T-helper 17 cell (primary cell): ENCODE measurements around the gene OXA1L. TPM values are rescaled to one million over a fixed set of nuclear protein-coding genes. Genes with fewer than 3 reads are reported as not detected.
"Not testable (repeated sequence)": the region's sequence is repeated elsewhere in the genome, so short reads cannot be mapped to it uniquely, and the experiment has no call there.

Experiments
- ATAC-seq: fragments of 150-1000 bp; cut with Tn5 transposase; 2 replicates; pipeline ENCODE4 v1.10.0; 2021; ENCODE audit warnings: mild to moderate bottlenecking, moderate library complexity
- DNase-seq, 3 donors: peaks; one replicate each; pipeline versions ENCODE4 v3.0.0 to v3.0.0-alpha.2; 2020 to 2021
- H3K9me3 ChIP-seq: one replicate; pipeline ENCODE4 v1.7.0; 2013; ENCODE audit warnings: low read length, mild to moderate bottlenecking; ENCODE audit not compliant: control insufficient read depth, poor library complexity, severe bottlenecking
- H3K27ac Mint-ChIP-seq: one replicate; pipeline ENCODE4 v1.8.0; 2022; ENCODE audit warnings: mild to moderate bottlenecking, moderate library complexity, mixed read lengths
- H3K27me3 Mint-ChIP-seq: one replicate; pipeline ENCODE4 v1.8.0; 2022; ENCODE audit warnings: mixed read lengths
- H3K36me3 Mint-ChIP-seq: one replicate; pipeline ENCODE4 v1.8.0; 2022; ENCODE audit warnings: low read depth, mixed read lengths
- H3K4me1 Mint-ChIP-seq: one replicate; pipeline ENCODE4 v1.8.0; 2022; ENCODE audit warnings: mild to moderate bottlenecking, mixed read lengths
- H3K4me3 Mint-ChIP-seq: one replicate; pipeline ENCODE4 v1.8.0; 2022; ENCODE audit warnings: mild to moderate bottlenecking, moderate library complexity, mixed read lengths
- total RNA-seq, 4 donors: library from RNA in 2 of 4; stranded (reverse) in 2 of 4; gene quantifications; one replicate each; pipeline ENCODE4 v1.2.3 and lab custom pipeline; 2022 to 2026

Gene OXA1L
- total RNA-seq (100 to 1,000 TPM; 150 to 171 TPM), total RNA-seq (lab: John Stamatoyannopoulos, UW) (95.4 to 125 reads per million in 2 donors)

DNA sequence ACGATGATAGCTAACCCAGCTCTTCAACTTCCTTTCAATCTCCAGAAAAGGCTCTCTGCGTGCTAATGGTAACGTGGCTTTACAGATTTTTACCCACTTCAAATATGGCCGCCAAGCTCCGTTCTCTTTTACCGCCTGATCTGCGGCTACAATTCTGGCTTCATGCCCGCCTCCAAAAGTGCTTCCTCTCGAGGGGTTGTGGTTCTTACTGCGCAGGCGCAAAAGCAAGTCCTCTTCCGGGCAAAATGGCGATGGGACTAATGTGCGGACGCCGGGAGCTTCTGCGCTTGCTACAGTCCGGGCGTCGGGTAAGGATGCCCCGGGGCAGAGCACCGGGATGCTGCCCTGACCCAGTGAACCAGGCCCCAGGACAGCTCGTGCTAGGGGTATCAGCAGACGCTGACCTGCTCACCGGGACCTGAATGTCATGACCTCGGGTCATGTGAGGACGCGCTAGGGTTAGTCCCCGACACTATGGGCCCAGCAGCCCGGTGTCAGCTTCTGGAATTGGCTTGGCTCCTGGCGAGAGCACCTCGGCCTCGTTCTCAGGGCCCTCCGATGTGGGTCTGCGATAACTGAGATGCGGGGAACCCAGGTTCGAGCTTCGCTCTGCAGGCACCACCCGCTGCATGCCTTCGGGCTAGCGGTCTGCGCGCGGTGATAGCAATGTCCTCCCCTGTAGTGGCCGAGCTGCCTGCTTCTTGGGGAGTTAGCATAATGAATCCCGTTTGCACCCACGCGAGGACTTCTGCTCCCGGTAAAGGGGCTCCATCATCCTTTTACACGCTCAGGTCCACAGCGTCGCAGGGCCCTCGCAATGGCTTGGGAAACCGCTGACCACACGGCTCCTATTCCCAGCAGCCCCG, at the start of gene OXA1L:
TSS of gene OXA1L (plus strand) at position 232 of the 866 bp plus-strand sequence. CDS start at position 246, 14 bp downstream.
- Mint-ChIP-seq H3K27ac (peak within 1 kb of the TSS; percentile 96), H3K36me3 (peaks cover 13% of the 10 kb centered on the region), H3K4me1 (peaks cover 31% of the 10 kb centered on the region), H3K4me3 (peak within 1 kb of the TSS; percentile 90), H3K27me3 (no peaks in the 10 kb centered on the region)
- peaks cover 7% of the 10 kb centered on the region for H3K9me3 ChIP-seq
- DNase-seq, result peak; percentile 83 to 92 (median 91)
- peak; percentile 93 for ATAC-seq

GRCh38 chr14:22718091-22718490, 48.4 kb upstream of the OXA1L start:
- DNase-seq (no peak), ATAC-seq (no peak)
- no peaks in the 10 kb centered on the region for H3K36me3 Mint-ChIP-seq
- H3K9me3 ChIP-seq, result no peaks in the 10 kb centered on the region
- H3K27me3 Mint-ChIP-seq, result peaks cover 14% of the 10 kb centered on the region
- no peak overlapping the region for H3K27ac Mint-ChIP-seq
- H3K4me1 Mint-ChIP-seq, result peaks cover 4% of the 10 kb centered on the region
- no peak overlapping the region for H3K4me3 Mint-ChIP-seq

- H3K27ac Mint-ChIP-seq, result no peak overlapping the region
- H3K9me3 ChIP-seq, result no peaks in the 10 kb centered on the region
- ATAC-seq, result no peak
- peaks cover 2% of the 10 kb centered on the region for H3K4me1 Mint-ChIP-seq
- no peak overlapping the region for H3K4me3 Mint-ChIP-seq
- DNase-seq, result no peak
- H3K27me3 Mint-ChIP-seq, result peaks cover 6% of the 10 kb centered on the region
- H3K36me3 Mint-ChIP-seq, result no peaks in the 10 kb centered on the region
These were observed 45.3 kb upstream of the OXA1L start for GRCh38 chr14:22721213-22721612.

DNA sequence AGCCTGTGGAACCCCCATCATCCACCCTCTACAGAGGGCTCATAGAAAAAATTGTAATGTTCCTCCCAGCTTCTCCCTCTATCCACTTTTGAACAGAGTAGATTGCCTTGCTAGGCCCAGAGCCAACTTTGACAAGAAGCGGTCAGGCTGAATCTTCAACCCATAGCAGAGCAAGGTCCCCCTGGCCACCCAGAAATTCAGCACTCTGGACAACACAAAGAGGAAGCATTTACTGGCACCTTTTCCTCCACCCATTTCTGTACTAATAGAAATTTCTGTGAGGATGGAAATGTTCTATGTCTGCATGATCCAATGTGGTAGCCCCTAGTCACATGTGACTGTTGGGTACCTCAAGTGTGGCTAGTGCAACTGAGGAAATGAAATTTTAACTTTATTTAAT, 42.7 kb upstream of the OXA1L start:
- Mint-ChIP-seq H3K27ac (no peak overlapping the region), H3K36me3 (no peaks in the 10 kb centered on the region), H3K4me1 (no peaks in the 10 kb centered on the region), H3K4me3 (no peak overlapping the region), H3K27me3 (no peaks in the 10 kb centered on the region)
- DNase-seq (no peak), ATAC-seq (no peak)
- H3K9me3 ChIP-seq, result no peaks in the 10 kb centered on the region

- not testable (repeated sequence) for H3K4me1 Mint-ChIP-seq
These were observed 41.6 kb upstream of the OXA1L start for GRCh38 chr14:22724847-22725246.

GRCh38 chr14:22725374-22725773, 41.1 kb upstream of the OXA1L start:
- H3K4me1 Mint-ChIP-seq, DNase-seq, H3K27ac Mint-ChIP-seq, H3K27me3 Mint-ChIP-seq, H3K9me3 ChIP-seq, H3K4me3 Mint-ChIP-seq, ATAC-seq, H3K36me3 Mint-ChIP-seq: not testable (repeated sequence)

More at GRCh38 chr14:22724847-22725246, 41.6 kb upstream of the OXA1L start:
- not testable (repeated sequence) for H3K27ac Mint-ChIP-seq, H3K27me3 Mint-ChIP-seq, H3K4me3 Mint-ChIP-seq, H3K9me3 ChIP-seq, DNase-seq, ATAC-seq, H3K36me3 Mint-ChIP-seq

- ATAC-seq (no peak), DNase-seq (no peak)
- Mint-ChIP-seq H3K27me3 (no peaks in the 10 kb centered on the region), H3K4me1 (no peaks in the 10 kb centered on the region), H3K4me3 (no peak overlapping the region), H3K27ac (no peak overlapping the region), H3K36me3 (no peaks in the 10 kb centered on the region)
- H3K9me3 ChIP-seq, result no peaks in the 10 kb centered on the region
These were observed 40.5 kb upstream of the OXA1L start for GRCh38 chr14:22726012-22726411.

DNA sequence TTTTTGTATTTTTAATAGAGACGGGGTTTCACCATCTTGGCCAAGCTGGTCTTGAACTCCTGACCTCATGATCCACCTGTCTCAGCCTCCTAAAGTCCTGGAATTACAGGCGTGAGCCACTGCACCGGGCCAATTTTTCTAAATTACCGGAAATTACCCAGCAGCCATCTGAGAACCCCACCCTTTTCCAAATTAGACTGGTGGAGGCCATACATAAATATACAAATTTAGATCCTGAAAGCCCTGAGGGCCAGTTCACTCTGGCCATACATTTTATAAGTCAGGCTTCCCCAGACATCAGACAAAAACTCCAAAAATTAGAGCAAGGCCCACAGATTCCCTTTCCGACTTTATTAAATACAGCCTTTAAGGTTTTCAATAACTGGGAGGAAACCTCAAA, 34.4 kb upstream of the OXA1L start:
- H3K9me3 ChIP-seq, H3K4me3 Mint-ChIP-seq, ATAC-seq, DNase-seq, H3K4me1 Mint-ChIP-seq, H3K27me3 Mint-ChIP-seq, H3K27ac Mint-ChIP-seq, H3K36me3 Mint-ChIP-seq: not testable (repeated sequence)

- H3K4me1 Mint-ChIP-seq, result no peaks in the 10 kb centered on the region
- DNase-seq (no peak), ATAC-seq (no peak)
- H3K9me3 ChIP-seq, result no peaks in the 10 kb centered on the region
- no peaks in the 10 kb centered on the region for H3K36me3 Mint-ChIP-seq
- no peak overlapping the region for H3K4me3 Mint-ChIP-seq
- peaks cover 4% of the 10 kb centered on the region for H3K27me3 Mint-ChIP-seq
- no peak overlapping the region for H3K27ac Mint-ChIP-seq
These were observed 32.7 kb upstream of the OXA1L start for GRCh38 chr14:22733829-22734228.

DNA sequence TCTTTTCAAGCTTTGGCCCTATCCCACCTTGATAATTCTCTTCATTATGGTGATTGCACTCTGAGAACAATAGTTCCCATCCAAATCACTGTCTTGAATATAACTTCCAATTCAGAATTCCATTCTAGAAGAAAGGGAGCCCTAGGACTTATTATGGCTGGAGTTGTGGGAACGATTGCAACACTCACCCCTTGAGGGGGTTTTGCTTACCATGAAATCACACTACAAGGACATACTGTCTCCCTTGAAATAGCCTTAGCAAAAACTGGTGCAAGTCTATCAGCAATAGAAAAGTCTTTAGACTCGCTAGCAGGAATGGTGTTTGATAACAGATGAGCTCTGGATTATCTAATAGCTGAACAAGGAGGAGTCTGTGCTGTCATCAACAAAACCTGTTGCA, 31.4 kb upstream of the OXA1L start:
- no peaks in the 10 kb centered on the region for H3K9me3 ChIP-seq
- no peak for DNase-seq
- Mint-ChIP-seq H3K27me3 (peaks cover 4% of the 10 kb centered on the region), H3K27ac (no peak overlapping the region), H3K36me3 (no peaks in the 10 kb centered on the region), H3K4me3 (no peak overlapping the region), H3K4me1 (no peaks in the 10 kb centered on the region)
- no peak for ATAC-seq

DNA sequence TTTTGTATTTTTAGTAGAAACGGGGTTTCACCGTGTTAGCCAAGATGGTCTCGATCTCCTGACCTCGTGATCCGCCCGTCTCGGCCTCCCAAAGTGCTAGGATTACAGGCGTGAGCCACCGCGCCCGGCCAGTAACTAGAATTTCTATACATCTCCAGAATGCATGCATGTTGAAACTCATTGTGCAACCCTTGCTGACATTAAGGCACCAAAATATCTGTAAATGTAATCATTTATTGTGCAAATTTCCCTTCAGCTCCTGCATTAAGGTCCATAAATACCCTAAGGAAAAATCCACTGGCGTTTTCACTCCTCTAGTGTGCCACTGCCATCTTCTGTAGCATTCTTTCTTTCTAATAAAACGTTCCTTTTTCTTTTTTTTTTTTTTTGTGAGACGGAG, 30.1 kb upstream of the OXA1L start:
- H3K4me1 Mint-ChIP-seq, H3K27me3 Mint-ChIP-seq, H3K27ac Mint-ChIP-seq, DNase-seq, ATAC-seq, H3K9me3 ChIP-seq, H3K36me3 Mint-ChIP-seq, H3K4me3 Mint-ChIP-seq: not testable (repeated sequence)

- H3K9me3 ChIP-seq, result no peaks in the 10 kb centered on the region
- H3K4me3 Mint-ChIP-seq, result no peak overlapping the region
- ATAC-seq (no peak), DNase-seq (no peak)
- H3K4me1 Mint-ChIP-seq, result no peaks in the 10 kb centered on the region
- H3K27me3 Mint-ChIP-seq, result peaks cover 11% of the 10 kb centered on the region
- no peak overlapping the region for H3K27ac Mint-ChIP-seq
- no peaks in the 10 kb centered on the region for H3K36me3 Mint-ChIP-seq
These were observed 29.4 kb upstream of the OXA1L start for GRCh38 chr14:22737052-22737451.

GRCh38 chr14:22739423-22739822, 27.1 kb upstream of the OXA1L start:
- H3K36me3 Mint-ChIP-seq, result peaks cover 2% of the 10 kb centered on the region
- peaks cover 14% of the 10 kb centered on the region for H3K27me3 Mint-ChIP-seq
- ATAC-seq (no peak), DNase-seq (no peak)
- H3K4me1 Mint-ChIP-seq, result no peaks in the 10 kb centered on the region
- no peak overlapping the region for H3K4me3 Mint-ChIP-seq
- no peaks in the 10 kb centered on the region for H3K9me3 ChIP-seq
- H3K27ac Mint-ChIP-seq, result no peak overlapping the region

- no peak overlapping the region for H3K27ac Mint-ChIP-seq
- H3K36me3 Mint-ChIP-seq, result peaks cover 2% of the 10 kb centered on the region
- ATAC-seq (no peak), DNase-seq (no peak)
- no peaks in the 10 kb centered on the region for H3K9me3 ChIP-seq
- peaks cover 14% of the 10 kb centered on the region for H3K27me3 Mint-ChIP-seq
- no peaks in the 10 kb centered on the region for H3K4me1 Mint-ChIP-seq
- H3K4me3 Mint-ChIP-seq, result no peak overlapping the region
These were observed 26.5 kb upstream of the OXA1L start for GRCh38 chr14:22740020-22740419.
